HG02642 (cell line): ENCODE data around the gene MAP9.
"Not testable (repeated sequence)": the region's sequence is repeated elsewhere in the genome, so short reads cannot be mapped to it uniquely, and the experiment has no call there.

ENCODE experiments used
- ATAC-seq: cut with Tn5 transposase; IDR thresholded peaks from one replicate; pipeline ENCODE4 v1.9.1; 2021; ENCODE audit warnings: mild to moderate bottlenecking; ENCODE audit not compliant: unreplicated experiment, poor library complexity

Gene MAP9

GRCh38 chr4:155367608-155368007 is 9.2 kb downstream of the MAP9 start:
- peak; percentile 80 for ATAC-seq

GRCh38 chr4:155353923-155354540 is 22.7 kb downstream of the MAP9 start:
- ATAC-seq: peak; percentile 99

- ATAC-seq: no peak
Measured at GRCh38 chr4:155342142-155342541, 34.6 kb downstream of the MAP9 start.

GRCh38 chr4:155339999-155340398 is 36.8 kb downstream of the MAP9 start:
- no peak for ATAC-seq

GRCh38 chr4:155339588-155339987 is 37.2 kb downstream of the MAP9 start:
- ATAC-seq: no peak

GRCh38 chr4:155338196-155338595 is 38.6 kb downstream of the MAP9 start:
- ATAC-seq: no peak

- ATAC-seq: no peak
Measured at GRCh38 chr4:155336242-155336641, 40.5 kb downstream of the MAP9 start.

- ATAC-seq: no peak
Measured at GRCh38 chr4:155331478-155331877, 45.3 kb downstream of the MAP9 start.

GRCh38 chr4:155322782-155323181 is 54.0 kb downstream of the MAP9 start:
- no peak for ATAC-seq

GRCh38 chr4:155321006-155321405 is 55.8 kb downstream of the MAP9 start:
- ATAC-seq: no peak

GRCh38 chr4:155319516-155319915 is 57.2 kb downstream of the MAP9 start:
- ATAC-seq: no peak

GRCh38 chr4:155312027-155312426 is 64.7 kb downstream of the MAP9 start:
- ATAC-seq: not testable (repeated sequence)

- no peak for ATAC-seq
Measured at GRCh38 chr4:155307731-155308277, 69.0 kb downstream of the MAP9 start.

- no peak for ATAC-seq
Measured at GRCh38 chr4:155305619-155306018, 71.1 kb downstream of the MAP9 start.

- ATAC-seq: no peak
Measured at GRCh38 chr4:155304375-155304774, 72.4 kb downstream of the MAP9 start.

GRCh38 chr4:155299103-155299502 is 77.7 kb downstream of the MAP9 start:
- no peak for ATAC-seq
